ENCODE data around the gene PRKAA2.

The PRKAA2 gene

DNA sequence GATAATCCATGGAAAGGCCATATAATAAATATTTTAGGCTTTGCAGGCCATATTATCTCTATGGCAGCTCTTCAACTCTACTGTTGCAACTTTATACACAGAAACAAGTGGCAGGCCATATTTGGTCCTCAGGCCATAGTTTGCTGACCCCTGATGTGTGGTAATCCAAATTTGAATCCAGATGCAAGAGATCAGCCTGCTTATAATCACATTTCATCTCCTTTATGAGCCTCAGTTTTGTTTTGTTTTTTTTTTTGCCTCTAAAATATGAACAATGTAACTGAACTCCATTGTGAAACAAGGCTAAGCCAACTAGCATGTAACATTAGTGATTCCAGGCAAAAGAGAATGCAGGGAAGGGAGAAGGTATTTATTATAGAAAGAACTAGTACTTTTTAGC is 81.6 kb downstream of the PRKAA2 start:
- Histone ChIP-seq H3K27me3 (ENCODE audit: insufficient read depth, low read length, poor library complexity) (no peaks in the 10 kb centered on the region), H4K20me1 (ENCODE audit: insufficient read depth, low read length) (no peaks in the 10 kb centered on the region), H3K79me2 (ENCODE audit: insufficient read depth, low read length) (no peaks in the 10 kb centered on the region), H3K9me3 (ENCODE audit: insufficient read depth, low read length, severe bottlenecking) (no peaks in the 10 kb centered on the region), H3K36me3 (ENCODE audit: insufficient read depth, low read length) (no peaks in the 10 kb centered on the region), H3K9ac (ENCODE audit: low read depth, low read length) (no peak overlapping the region), H3K4me3 (ENCODE audit: low read depth in 1 of 2, low read length in 2 of 2) (no peak overlapping the region), H3K27ac (ENCODE audit: low read length) (no peak overlapping the region), H3K4me1 (ENCODE audit: insufficient read depth, low read length) (no peaks in the 10 kb centered on the region), H2AFZ (ENCODE audit: low read depth, low read length) (no peak overlapping the region), H3K4me2 (ENCODE audit: insufficient read depth, low read length) (no peak overlapping the region)
- ATAC-seq (ENCODE audit: insufficient read depth, low read depth) (no peak), DNase-seq (no peak)
- TF ChIP-seq, protein P1, sequence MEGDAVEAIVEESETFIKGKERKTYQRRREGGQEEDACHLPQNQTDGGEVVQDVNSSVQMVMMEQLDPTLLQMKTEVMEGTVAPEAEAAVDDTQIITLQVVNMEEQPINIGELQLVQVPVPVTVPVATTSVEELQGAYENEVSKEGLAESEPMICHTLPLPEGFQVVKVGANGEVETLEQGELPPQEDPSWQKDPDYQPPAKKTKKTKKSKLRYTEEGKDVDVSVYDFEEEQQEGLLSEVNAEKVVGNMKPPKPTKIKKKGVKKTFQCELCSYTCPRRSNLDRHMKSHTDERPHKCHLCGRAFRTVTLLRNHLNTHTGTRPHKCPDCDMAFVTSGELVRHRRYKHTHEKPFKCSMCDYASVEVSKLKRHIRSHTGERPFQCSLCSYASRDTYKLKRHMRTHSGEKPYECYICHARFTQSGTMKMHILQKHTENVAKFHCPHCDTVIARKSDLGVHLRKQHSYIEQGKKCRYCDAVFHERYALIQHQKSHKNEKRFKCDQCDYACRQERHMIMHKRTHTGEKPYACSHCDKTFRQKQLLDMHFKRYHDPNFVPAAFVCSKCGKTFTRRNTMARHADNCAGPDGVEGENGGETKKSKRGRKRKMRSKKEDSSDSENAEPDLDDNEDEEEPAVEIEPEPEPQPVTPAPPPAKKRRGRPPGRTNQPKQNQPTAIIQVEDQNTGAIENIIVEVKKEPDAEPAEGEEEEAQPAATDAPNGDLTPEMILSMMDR (IDR thresholded peaks at IDR 0.05; ENCODE audit: borderline replicate concordance, extremely low read depth, low read length, poor library complexity, severe bottlenecking), result no peak

- no peak overlapping the region for H3K9ac ChIP-seq (ENCODE audit: low read depth, low read length)
Measured at GRCh38 chr1:56728964-56729363, 83.8 kb downstream of the PRKAA2 start.

GRCh38 chr1:56745231-56745630 is 100.1 kb downstream of the PRKAA2 start:
- no peak overlapping the region for H3K27ac ChIP-seq (ENCODE audit: low read length)
- no peak overlapping the region for H3K4me3 ChIP-seq (ENCODE audit: low read depth in 1 of 2, low read length in 2 of 2)
- peaks cover 9% of the 10 kb centered on the region for H3K27me3 ChIP-seq (ENCODE audit: insufficient read depth, low read length, poor library complexity)
- H3K9me3 ChIP-seq (ENCODE audit: insufficient read depth, low read length, severe bottlenecking), result no peaks in the 10 kb centered on the region
- no peak overlapping the region for H2AFZ ChIP-seq (ENCODE audit: low read depth, low read length)
- H4K20me1 ChIP-seq (ENCODE audit: insufficient read depth, low read length), result no peaks in the 10 kb centered on the region
- TF ChIP-seq, protein P1 (IDR thresholded peaks at IDR 0.05; ENCODE audit: borderline replicate concordance, extremely low read depth, low read length, poor library complexity, severe bottlenecking), result no peak
- TF ChIP-seq EZH2 (IDR thresholded peaks at IDR 0.05; ENCODE audit: borderline replicate concordance, low read depth, low read length, severe bottlenecking), result no peak
- H3K36me3 ChIP-seq (ENCODE audit: insufficient read depth, low read length), result no peaks in the 10 kb centered on the region
- H3K79me2 ChIP-seq (ENCODE audit: insufficient read depth, low read length), result no peaks in the 10 kb centered on the region
- no peaks in the 10 kb centered on the region for H3K4me1 ChIP-seq (ENCODE audit: insufficient read depth, low read length)
- no peak for ATAC-seq (ENCODE audit: insufficient read depth, low read depth)
- no peak overlapping the region for H3K9ac ChIP-seq (ENCODE audit: low read depth, low read length)
- DNase-seq, result no peak
- H3K4me2 ChIP-seq (ENCODE audit: insufficient read depth, low read length), result no peak overlapping the region

More at GRCh38 chr1:56728964-56729363, 83.8 kb downstream of the PRKAA2 start:
- Histone ChIP-seq H3K4me2 (ENCODE audit: insufficient read depth, low read length) (no peak overlapping the region), H3K9me3 (ENCODE audit: insufficient read depth, low read length, severe bottlenecking) (no peaks in the 10 kb centered on the region), H3K79me2 (ENCODE audit: insufficient read depth, low read length) (no peaks in the 10 kb centered on the region), H3K27me3 (ENCODE audit: insufficient read depth, low read length, poor library complexity) (no peaks in the 10 kb centered on the region), H3K4me1 (ENCODE audit: insufficient read depth, low read length) (no peaks in the 10 kb centered on the region), H3K27ac (ENCODE audit: low read length) (no peak overlapping the region), H3K4me3 (ENCODE audit: low read depth in 1 of 2, low read length in 2 of 2) (no peak overlapping the region), H3K36me3 (ENCODE audit: insufficient read depth, low read length) (no peaks in the 10 kb centered on the region), H4K20me1 (ENCODE audit: insufficient read depth, low read length) (no peaks in the 10 kb centered on the region), H2AFZ (ENCODE audit: low read depth, low read length) (no peak overlapping the region)
- no peak for DNase-seq
- no peak for ATAC-seq (ENCODE audit: insufficient read depth, low read depth)
- TF ChIP-seq, protein P1 (IDR thresholded peaks at IDR 0.05; ENCODE audit: borderline replicate concordance, extremely low read depth, low read length, poor library complexity, severe bottlenecking), result no peak
- no peak for TF ChIP-seq EZH2 (IDR thresholded peaks at IDR 0.05; ENCODE audit: borderline replicate concordance, low read depth, low read length, severe bottlenecking)
